Stomach (tissue), 9 donors: ENCODE measurements around the gene PLEKHA5. TPM values are rescaled to one million over a fixed set of nuclear protein-coding genes. Genes with fewer than 3 reads are reported as not detected.

Experiments
- DNase-seq, 2 donors: peaks; one replicate each; pipeline versions ENCODE4 v3.0.0 to v3.0.0-alpha.2; 2013 to 2019
- H3K27ac ChIP-seq, 5 donors: fragments of 200-600 bp in 4 of 5; sonication (generic) in 4 of 5; one replicate each; pipeline ENCODE4 v1.5.1; 2013 to 2019; ENCODE audit warnings: mild to moderate bottlenecking in 1 of 5, moderate library complexity in 1 of 5
- H3K27me3 ChIP-seq, 3 donors: fragments of 200-600 bp; sonication (generic); one replicate each; pipeline ENCODE4 v1.5.1; 2017 to 2019; ENCODE audit warnings: mixed run types in 1 of 3
- H3K36me3 ChIP-seq, 4 donors: fragments of 200-600 bp; sonication (generic); 1 replicate in 3 of 4; 2 replicates in 1 of 4; pipeline ENCODE4 v1.5.1; 2016 to 2019
- H3K4me1 ChIP-seq, 4 donors: fragments of 200-600 bp; sonication (generic); one replicate each; pipeline ENCODE4 v1.5.1; 2016 to 2019
- H3K4me3 ChIP-seq, 4 donors: fragments of 200-600 bp; sonication (generic) in 3 of 4; one replicate each; pipeline ENCODE4 v1.5.1; 2016 to 2019; ENCODE audit warnings: mild to moderate bottlenecking in 1 of 4
- H3K9me3 ChIP-seq, 4 donors: fragments of 200-600 bp; sonication (generic); one replicate each; pipeline ENCODE4 v1.5.1; 2016 to 2019
- EP300 ChIP-seq: sonication (generic); formaldehyde crosslinking; IDR thresholded peaks from one replicate; pipeline ENCODE4 v1.6.1; 2017; ENCODE audit warnings: antibody characterized with exemption
- POLR2A ChIP-seq, 4 donors: fragments of 450-650 bp; IDR thresholded peaks; one replicate each; pipeline ENCODE4 v1.6.1; 2016; ENCODE audit warnings: antibody characterized with exemption in 4 of 4, control low read depth in 2 of 4, mild to moderate bottlenecking in 1 of 4, moderate library complexity in 1 of 4
- POLR2AphosphoS5 ChIP-seq, 3 donors: sonication (generic); formaldehyde crosslinking; IDR thresholded peaks; one replicate each; pipeline ENCODE4 v1.6.1; 2016; ENCODE audit warnings: antibody characterized with exemption in 3 of 3
- WGBS, 5 donors: extraction: QIAGEN DNeasy Blood & Tissue Kit in 3 of 5; methylation state at CpG; one replicate each; pipeline versions ENCODE4 v1.1.5 to v1.1.7; 2013 to 2018; 5-methylcytosine and 5-hydroxymethylcytosine counted together
- intact Hi-C: fragments of 100-400 bp; cut with DNase I; formaldehyde crosslinking; loops from one replicate; pipeline ENCODE4 v1.15.1; 2023; ENCODE audit warnings: low total_unique reads
- polyA plus RNA-seq, 3 donors: library from polyadenylated mRNA; stranded (reverse); fragments of 200-250 nt; gene quantifications; one replicate each; pipeline ENCODE4 v1.2.3, GENCODE V29; 2013
- total RNA-seq, 5 donors: library from RNA; depleted of rRNA; stranded (reverse); fragments of >200 nt; gene quantifications; one replicate each; pipeline versions ENCODE4 v1.1.0 to v1.2.3, GENCODE V29; 2014 to 2016
- TF ChIP-seq, protein P1 (sequence below), 7 experiments: fragments of 450-650 bp in 4 of 7; fragments of 200-600 bp in 3 of 7; sonication (generic) in 3 of 7; IDR thresholded peaks; one replicate each; pipeline ENCODE4 v1.5.1; 2016 to 2019; ENCODE audit warnings: antibody characterized with exemption in 7 of 7, control low read depth in 2 of 7, mild to moderate bottlenecking in 1 of 7
- donor health status: healthy with polysubstance abuse.
- donor health status: Bipolar disorder and iron deficiency.
- donor health status: healthy.

The PLEKHA5 gene
- total and polyA plus RNA-seq, 8 donors: 13.8 to 156 (median 36.6) TPM

DNA sequence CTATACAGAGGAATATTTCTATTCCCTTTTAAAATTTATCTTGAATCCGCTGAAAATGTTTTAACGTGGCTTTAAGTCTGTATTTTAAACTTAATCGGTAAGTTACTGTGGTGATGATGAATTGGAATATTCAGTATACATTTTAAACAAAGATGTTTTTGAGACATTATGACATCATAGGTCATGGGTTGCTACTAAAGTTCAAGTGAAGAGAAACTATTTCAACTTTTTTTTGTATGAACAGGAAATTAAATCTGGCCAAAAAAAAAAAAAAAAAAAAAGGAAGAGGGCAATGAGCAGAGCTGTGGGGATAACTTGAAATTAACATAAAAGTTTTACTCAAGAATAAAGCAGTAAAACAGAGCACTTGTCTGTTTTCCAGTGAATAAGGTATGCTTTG lies 109.0 kb downstream of the PLEKHA5 start:
- Histone ChIP-seq H3K27me3 (no peaks in the 10 kb centered on the region), H3K4me3 (no peak overlapping the region), H3K4me1 (peaks cover 0 to 72% (median 35%) of the 10 kb centered on the region in 4 donors), H3K27ac (no peak overlapping the region), H3K36me3 (no peaks in the 10 kb centered on the region), H3K9me3 (no peaks in the 10 kb centered on the region)
- intact Hi-C loops: no loop called here
- TF ChIP-seq, protein P1, sequence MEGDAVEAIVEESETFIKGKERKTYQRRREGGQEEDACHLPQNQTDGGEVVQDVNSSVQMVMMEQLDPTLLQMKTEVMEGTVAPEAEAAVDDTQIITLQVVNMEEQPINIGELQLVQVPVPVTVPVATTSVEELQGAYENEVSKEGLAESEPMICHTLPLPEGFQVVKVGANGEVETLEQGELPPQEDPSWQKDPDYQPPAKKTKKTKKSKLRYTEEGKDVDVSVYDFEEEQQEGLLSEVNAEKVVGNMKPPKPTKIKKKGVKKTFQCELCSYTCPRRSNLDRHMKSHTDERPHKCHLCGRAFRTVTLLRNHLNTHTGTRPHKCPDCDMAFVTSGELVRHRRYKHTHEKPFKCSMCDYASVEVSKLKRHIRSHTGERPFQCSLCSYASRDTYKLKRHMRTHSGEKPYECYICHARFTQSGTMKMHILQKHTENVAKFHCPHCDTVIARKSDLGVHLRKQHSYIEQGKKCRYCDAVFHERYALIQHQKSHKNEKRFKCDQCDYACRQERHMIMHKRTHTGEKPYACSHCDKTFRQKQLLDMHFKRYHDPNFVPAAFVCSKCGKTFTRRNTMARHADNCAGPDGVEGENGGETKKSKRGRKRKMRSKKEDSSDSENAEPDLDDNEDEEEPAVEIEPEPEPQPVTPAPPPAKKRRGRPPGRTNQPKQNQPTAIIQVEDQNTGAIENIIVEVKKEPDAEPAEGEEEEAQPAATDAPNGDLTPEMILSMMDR (IDR thresholded peaks at IDR 0.05): no peak
- no peak for TF ChIP-seq EP300
- TF ChIP-seq POLR2A (IDR thresholded peaks at IDR 0.05): no peak
- TF ChIP-seq POLR2AphosphoS5 (IDR thresholded peaks at IDR 0.05): no peak
- WGBS, 5 donors: 91 to 93% (median 93%) methylated on average over 3 of the region's 3 CpGs
- no peak for DNase-seq

DNA sequence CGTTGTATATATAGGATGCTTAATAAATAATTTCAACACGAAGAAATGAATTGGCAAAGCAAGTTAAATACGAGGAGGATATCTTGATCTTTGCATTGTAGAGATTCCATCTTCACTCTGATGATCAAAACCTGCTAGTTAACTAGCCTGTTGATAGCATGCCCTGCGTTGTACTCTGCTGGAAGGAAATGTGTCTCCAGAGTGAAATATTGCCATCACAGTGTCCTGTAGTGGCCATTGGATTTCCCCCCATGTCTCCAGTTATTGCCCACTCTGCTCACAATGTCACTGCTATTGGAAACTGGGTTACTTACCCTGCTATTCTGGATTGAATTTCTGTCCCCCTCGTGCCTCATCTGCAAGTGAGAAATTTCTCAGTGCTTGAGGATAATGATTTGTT lies 109.6 kb downstream of the PLEKHA5 start:
- Histone ChIP-seq H3K9me3 (no peaks in the 10 kb centered on the region), H3K27ac (no peak overlapping the region), H3K36me3 (no peaks in the 10 kb centered on the region), H3K4me1 (peaks cover 0 to 72% (median 35%) of the 10 kb centered on the region in 4 donors), H3K4me3 (no peak overlapping the region), H3K27me3 (no peaks in the 10 kb centered on the region)
- WGBS, 5 donors: 66 to 82% (median 76%) methylated on average over 5 of the region's 5 CpGs
- TF ChIP-seq POLR2AphosphoS5 (IDR thresholded peaks at IDR 0.05) (no peak), EP300 (no peak), POLR2A (IDR thresholded peaks at IDR 0.05) (no peak)
- TF ChIP-seq, protein P1 (IDR thresholded peaks at IDR 0.05): no peak
- no peak for DNase-seq
- intact Hi-C loops: no loop called here

DNA sequence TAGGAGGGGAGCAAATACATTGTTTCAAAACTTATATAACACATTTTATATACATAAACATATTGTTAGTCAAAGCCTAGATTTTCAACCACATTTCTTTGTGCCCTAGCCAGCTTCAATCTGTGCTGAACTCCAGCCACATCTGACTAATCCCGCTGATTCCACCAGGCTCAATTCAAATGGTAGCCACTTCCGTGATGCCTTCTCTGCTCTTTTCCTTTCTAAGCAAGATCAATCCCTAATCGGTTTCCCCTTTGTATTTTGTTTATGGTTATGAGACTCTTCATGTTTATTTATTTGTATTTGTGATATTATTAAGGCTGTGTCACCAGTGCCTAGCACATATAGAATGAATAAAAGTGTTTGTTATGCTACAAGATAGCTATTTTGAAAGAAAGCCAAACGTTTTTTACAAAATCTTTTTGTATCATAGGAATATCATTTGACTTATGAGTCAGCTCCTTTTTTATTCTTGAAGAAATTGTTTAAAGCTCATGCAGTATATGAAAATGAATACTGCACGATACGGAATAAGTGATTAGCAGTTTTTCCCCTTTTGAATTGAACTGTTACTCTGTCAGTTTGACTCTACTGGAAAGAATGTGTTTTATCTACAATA lies 110.2 kb downstream of the PLEKHA5 start:
- Histone ChIP-seq H3K27ac (no peak overlapping the region), H3K9me3 (no peaks in the 10 kb centered on the region), H3K4me3 (no peak overlapping the region), H3K4me1 (peaks cover 0 to 70% (median 33%) of the 10 kb centered on the region in 4 donors), H3K36me3 (no peaks in the 10 kb centered on the region), H3K27me3 (no peaks in the 10 kb centered on the region)
- 51 to 66% (median 53%) methylated on average over 6 of the region's 6 CpGs for WGBS, 5 donors
- TF ChIP-seq, protein P1 (IDR thresholded peaks at IDR 0.05): no peak
- no peak for TF ChIP-seq EP300
- TF ChIP-seq POLR2A (IDR thresholded peaks at IDR 0.05): no peak
- TF ChIP-seq POLR2AphosphoS5 (IDR thresholded peaks at IDR 0.05): no peak
- no peak for DNase-seq
- intact Hi-C loops: no loop called here

DNA sequence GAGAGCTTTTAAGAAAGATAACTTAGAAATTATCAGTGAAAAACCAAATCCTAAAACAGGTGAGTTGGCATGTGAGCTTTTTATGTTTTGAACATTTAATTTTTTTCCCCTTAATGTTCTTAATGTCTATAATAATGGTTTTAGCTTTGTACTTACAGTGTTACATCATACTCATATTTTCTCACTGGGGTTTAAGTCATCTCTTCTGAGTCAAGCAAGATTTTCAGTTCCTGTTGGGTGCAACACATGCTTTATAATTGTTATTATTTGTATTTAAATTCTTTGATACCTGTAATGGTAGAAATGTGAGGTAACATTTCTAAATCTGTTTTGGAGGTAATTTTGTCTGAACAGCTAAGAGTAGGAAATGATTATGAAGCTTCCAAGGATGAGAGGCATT lies 113.0 kb downstream of the PLEKHA5 start:
- no peak for DNase-seq
- H3K27me3 ChIP-seq: no peaks in the 10 kb centered on the region
- H3K4me1 ChIP-seq: peaks cover 0 to 53% (median 20%) of the 10 kb centered on the region in 4 donors
- intact Hi-C loops: no loop called here
- H3K9me3 ChIP-seq: no peaks in the 10 kb centered on the region
- H3K36me3 ChIP-seq: no peaks in the 10 kb centered on the region
- no peak overlapping the region for H3K4me3 ChIP-seq
- TF ChIP-seq POLR2A (IDR thresholded peaks at IDR 0.05): no peak
- TF ChIP-seq, protein P1 (IDR thresholded peaks at IDR 0.05): no peak
- TF ChIP-seq EP300: no peak
- no peak for TF ChIP-seq POLR2AphosphoS5 (IDR thresholded peaks at IDR 0.05)
- H3K27ac ChIP-seq: no peak overlapping the region
